ENCODE results near the gene PABPN1L.

GRCh38 chr16:88856828-88857727 is 9.4 kb downstream of the PABPN1L start, which contains the start of the genes GALNS and TRAPPC2L:
- TF ChIP-seq POLR2A (IDR thresholded peaks at IDR 0.05) = peak; percentile 37 to 88
- peak in 1 of 6 experiments; percentile 2 for TF ChIP-seq CTCF (IDR thresholded peaks at IDR 0.05)

Measured in adrenal gland (tissue), 5 donors.